Prostate gland (tissue), 2 donors: ENCODE data around the gene SSBP3. TPM values are rescaled to one million over a fixed set of nuclear protein-coding genes. Genes with fewer than 3 reads are reported as not detected.

Experiments
- DNase-seq: peaks from one replicate; pipeline ENCODE4 v3.0.0-alpha.2; 2019; ENCODE audit warnings: low spot score
- H3K27ac ChIP-seq, 2 donors: fragments of 200-600 bp; sonication (generic); 2 replicates each; pipeline ENCODE4 v1.5.1; 2017 to 2019
- H3K27me3 ChIP-seq: fragments of 200-600 bp; sonication (generic); replicated peaks from 2 replicates; pipeline ENCODE4 v1.5.1; 2019; ENCODE audit not compliant: insufficient read depth
- H3K36me3 ChIP-seq, 2 donors: fragments of 200-600 bp; sonication (generic); 1 replicate in 1 of 2; 2 replicates in 1 of 2; pipeline versions ENCODE4 v1.5.1 to v1.8.1; 2017 to 2019
- H3K4me1 ChIP-seq: fragments of 200-600 bp; sonication (generic); replicated peaks from 2 replicates; pipeline ENCODE4 v1.5.1; 2019
- H3K4me3 ChIP-seq, 2 donors: fragments of 200-600 bp; sonication (generic); 2 replicates each; pipeline ENCODE4 v1.5.1; 2017 to 2019
- H3K9me3 ChIP-seq: fragments of 200-600 bp; sonication (generic); 2 replicates; pipeline ENCODE4 v1.5.1; 2017
- POLR2A ChIP-seq: fragments of 450-650 bp; IDR thresholded peaks from one replicate; pipeline ENCODE4 v1.6.1; 2016; ENCODE audit warnings: antibody characterized with exemption, mild to moderate bottlenecking
- POLR2AphosphoS5 ChIP-seq: sonication (generic); formaldehyde crosslinking; IDR thresholded peaks from one replicate; pipeline ENCODE4 v1.6.1; 2017; ENCODE audit warnings: antibody characterized with exemption
- WGBS: methylation state at CpG from one replicate; pipeline ENCODE4 v1.1.5; 2018; 5-methylcytosine and 5-hydroxymethylcytosine counted together
- intact Hi-C: fragments of 100-400 bp; cut with DNase I; formaldehyde crosslinking; loops from one replicate; pipeline ENCODE4 v1.14.2; 2022
- total RNA-seq, 2 donors: library from RNA; depleted of rRNA; stranded (reverse); fragments of >200 nt; gene quantifications; one replicate each; pipeline ENCODE4 v1.1.0, GENCODE V29; 2016
- TF ChIP-seq, protein P1 (sequence below), 4 experiments: fragments of 200-600 bp in 2 of 4; fragments of 450-650 bp in 2 of 4; sonication (generic) in 2 of 4; IDR thresholded peaks; 1 replicate in 3 of 4; 2 replicates in 1 of 4; pipeline ENCODE4 v1.5.1; 2016 to 2019; ENCODE audit warnings: antibody characterized with exemption in 4 of 4, mild to moderate bottlenecking in 2 of 4, moderate library complexity in 2 of 4

The SSBP3 gene
- total RNA-seq, 2 donors from 2014 or later = 45.0 to 94.4 TPM

DNA sequence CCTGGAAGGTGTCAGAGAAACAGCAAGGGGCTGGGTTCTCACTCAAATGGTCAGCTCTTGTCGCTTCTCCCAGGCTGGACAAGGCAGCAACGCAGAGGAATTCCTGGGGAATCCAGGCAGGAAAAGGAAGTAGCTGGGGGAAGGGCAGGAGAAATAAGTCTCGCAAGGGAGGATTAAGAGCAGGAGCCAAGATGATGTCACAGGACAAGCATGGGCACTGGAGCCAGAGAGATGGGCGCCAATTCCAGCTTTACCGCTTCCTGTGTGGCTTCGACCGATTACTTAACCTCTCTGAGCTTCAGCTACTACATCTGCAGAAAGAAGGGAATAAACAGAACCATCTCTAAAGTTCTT lies 70.5 kb downstream of the SSBP3 start:
- WGBS = 40% methylated on average over 7 of the region's 7 CpGs
- Histone ChIP-seq H3K27ac (peak overlapping the region; percentile 64 to 66), H3K4me3 (no peak overlapping the region), H3K4me1 (peaks cover 23% of the 10 kb centered on the region), H3K36me3 (no peaks in the 10 kb centered on the region), H3K27me3 (no peaks in the 10 kb centered on the region), H3K9me3 (no peaks in the 10 kb centered on the region)
- no peak for DNase-seq
- intact Hi-C loops = loop anchor here (5.0 kb wide), 1 partner anchor 48 kb away; no protein-coding TSS in a partner anchor
- peak; percentile 66 for TF ChIP-seq POLR2AphosphoS5
- no peak for TF ChIP-seq POLR2A

DNA sequence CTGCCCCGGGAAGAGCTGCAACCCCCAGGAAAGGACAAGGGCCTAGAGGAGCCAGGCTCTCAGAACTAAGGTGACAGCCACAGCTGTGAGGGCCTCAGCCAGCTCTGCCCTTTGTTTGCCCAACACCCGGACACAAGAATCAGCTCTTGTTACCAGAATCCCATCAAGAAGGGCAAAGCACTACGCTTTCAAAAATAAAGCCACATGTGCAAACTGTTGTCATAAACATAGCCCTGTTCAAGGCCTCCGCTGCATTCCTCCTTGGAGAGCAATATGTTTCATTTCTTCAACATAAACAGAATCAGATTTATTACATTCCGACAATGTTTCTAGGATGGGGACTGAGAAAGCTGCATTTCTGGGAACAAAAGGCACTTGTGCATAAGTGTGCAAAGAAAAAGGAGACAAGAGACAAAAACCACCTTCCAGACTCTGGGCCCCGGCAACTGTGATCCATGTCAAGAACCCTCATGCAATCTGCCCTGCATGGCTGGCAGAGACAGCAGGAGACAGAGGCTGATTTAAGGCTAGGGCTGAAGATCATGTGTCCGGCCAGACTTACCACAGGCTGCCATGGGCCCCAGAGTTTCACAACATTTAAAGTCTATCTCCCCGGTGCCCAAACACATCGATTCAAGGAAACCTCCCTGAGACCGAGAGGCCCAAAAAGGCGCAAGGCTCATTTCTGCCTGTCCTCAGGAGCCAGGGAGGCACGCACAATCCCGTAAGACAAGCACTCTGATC lies 71.0 kb downstream of the SSBP3 start:
- DNase-seq = no peak
- 37% methylated on average over 13 of the region's 13 CpGs for WGBS
- H3K36me3 ChIP-seq = no peaks in the 10 kb centered on the region
- intact Hi-C loops = loop anchor here (5.0 kb wide), 1 partner anchor 48 kb away; no protein-coding TSS in a partner anchor
- no peaks in the 10 kb centered on the region for H3K9me3 ChIP-seq
- H3K4me3 ChIP-seq = no peak overlapping the region
- H3K27me3 ChIP-seq = no peaks in the 10 kb centered on the region
- peaks cover 18% of the 10 kb centered on the region for H3K4me1 ChIP-seq
- peak overlapping the region; percentile 64 to 66 for H3K27ac ChIP-seq
- TF ChIP-seq, protein P1, sequence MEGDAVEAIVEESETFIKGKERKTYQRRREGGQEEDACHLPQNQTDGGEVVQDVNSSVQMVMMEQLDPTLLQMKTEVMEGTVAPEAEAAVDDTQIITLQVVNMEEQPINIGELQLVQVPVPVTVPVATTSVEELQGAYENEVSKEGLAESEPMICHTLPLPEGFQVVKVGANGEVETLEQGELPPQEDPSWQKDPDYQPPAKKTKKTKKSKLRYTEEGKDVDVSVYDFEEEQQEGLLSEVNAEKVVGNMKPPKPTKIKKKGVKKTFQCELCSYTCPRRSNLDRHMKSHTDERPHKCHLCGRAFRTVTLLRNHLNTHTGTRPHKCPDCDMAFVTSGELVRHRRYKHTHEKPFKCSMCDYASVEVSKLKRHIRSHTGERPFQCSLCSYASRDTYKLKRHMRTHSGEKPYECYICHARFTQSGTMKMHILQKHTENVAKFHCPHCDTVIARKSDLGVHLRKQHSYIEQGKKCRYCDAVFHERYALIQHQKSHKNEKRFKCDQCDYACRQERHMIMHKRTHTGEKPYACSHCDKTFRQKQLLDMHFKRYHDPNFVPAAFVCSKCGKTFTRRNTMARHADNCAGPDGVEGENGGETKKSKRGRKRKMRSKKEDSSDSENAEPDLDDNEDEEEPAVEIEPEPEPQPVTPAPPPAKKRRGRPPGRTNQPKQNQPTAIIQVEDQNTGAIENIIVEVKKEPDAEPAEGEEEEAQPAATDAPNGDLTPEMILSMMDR (IDR thresholded peaks at IDR 0.05) = no peak
- TF ChIP-seq POLR2AphosphoS5 = no peak
- no peak for TF ChIP-seq POLR2A

DNA sequence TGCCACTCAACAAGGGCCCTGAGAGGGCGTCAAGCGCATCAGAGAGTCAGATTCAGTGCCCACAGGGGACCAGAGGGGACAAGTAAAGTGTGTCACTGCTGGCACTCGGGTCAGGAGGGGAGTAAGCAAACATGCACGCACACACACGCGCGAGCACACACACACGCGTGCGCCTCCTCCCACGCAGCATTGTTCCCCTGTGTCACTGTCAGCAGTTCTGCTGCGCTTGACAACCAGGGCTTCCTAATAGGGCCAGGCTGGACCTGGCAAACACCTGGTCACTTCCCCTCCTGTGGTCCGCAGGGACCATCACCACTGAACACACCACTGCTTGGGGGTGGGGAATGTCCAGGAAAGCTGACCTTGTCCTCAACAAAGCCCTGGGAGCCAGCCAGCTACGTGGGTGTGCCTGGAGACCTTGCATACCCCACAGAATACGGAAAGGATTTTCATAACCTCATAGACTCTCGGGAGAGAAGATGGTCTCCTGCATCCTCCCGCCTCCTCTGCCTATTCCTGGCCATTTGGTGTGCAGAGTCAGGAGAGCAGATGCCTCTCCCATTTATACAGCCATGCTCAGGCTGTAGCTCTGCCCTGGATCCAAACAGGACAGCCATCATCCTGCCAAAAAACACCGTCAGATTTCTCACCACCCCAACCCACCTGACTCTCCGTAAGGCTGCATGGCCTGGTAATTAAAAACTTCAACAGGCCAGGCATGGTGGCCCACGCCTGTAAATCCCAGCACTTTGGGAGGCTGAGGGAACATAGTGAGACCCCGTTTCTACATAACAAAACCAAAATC lies 73.2 kb downstream of the SSBP3 start:
- TF ChIP-seq, protein P1 (IDR thresholded peaks at IDR 0.05) = no peak
- no peak for TF ChIP-seq POLR2A
- TF ChIP-seq POLR2AphosphoS5 = no peak
- no peaks in the 10 kb centered on the region for H3K27me3 ChIP-seq
- no peak overlapping the region for H3K4me3 ChIP-seq
- 67% methylated on average over 21 of the region's 21 CpGs for WGBS
- intact Hi-C loops = no loop called here
- no peaks in the 10 kb centered on the region for H3K36me3 ChIP-seq
- no peaks in the 10 kb centered on the region for H3K9me3 ChIP-seq
- no peak overlapping the region for H3K27ac ChIP-seq
- DNase-seq = no peak
- peaks cover 16% of the 10 kb centered on the region for H3K4me1 ChIP-seq

DNA sequence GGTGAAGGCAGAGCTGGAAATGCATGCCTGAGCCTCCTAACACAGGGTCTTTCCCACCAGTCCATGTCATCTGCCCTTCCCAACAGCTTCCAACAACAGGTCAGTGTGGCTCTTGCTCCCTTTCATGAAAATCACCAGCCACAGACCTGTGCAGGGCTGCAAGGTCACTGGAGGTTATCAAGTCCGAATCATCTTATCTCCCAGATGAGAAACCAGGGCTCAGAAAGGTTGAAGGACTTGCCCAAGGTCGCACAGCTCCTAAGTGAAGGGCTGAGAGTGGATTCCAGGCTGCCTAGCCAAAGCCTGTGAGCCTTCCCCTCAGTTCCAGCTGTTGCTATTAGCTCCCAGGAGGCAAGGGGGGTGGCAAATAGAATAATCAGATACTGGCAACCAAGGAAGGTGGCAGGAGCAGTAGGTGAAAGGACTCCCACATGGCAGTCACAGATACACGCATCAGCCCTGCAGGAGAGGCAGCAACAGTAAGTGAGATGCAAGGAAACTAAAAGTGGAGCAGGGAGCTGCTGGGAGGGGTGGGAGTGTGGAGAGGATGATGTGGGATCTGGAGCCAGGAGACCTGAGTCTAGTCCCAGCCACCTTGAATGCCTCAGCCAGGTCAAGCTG lies 74.2 kb downstream of the SSBP3 start:
- no peak for DNase-seq
- TF ChIP-seq, protein P1 (IDR thresholded peaks at IDR 0.05) = no peak
- TF ChIP-seq POLR2AphosphoS5 (no peak), POLR2A (no peak)
- Histone ChIP-seq H3K9me3 (no peaks in the 10 kb centered on the region), H3K4me3 (no peak overlapping the region), H3K27me3 (no peaks in the 10 kb centered on the region), H3K27ac (no peak overlapping the region), H3K4me1 (peaks cover 16% of the 10 kb centered on the region), H3K36me3 (no peaks in the 10 kb centered on the region)
- intact Hi-C loops = no loop called here
- WGBS = 80% methylated on average over 3 of the region's 3 CpGs

DNA sequence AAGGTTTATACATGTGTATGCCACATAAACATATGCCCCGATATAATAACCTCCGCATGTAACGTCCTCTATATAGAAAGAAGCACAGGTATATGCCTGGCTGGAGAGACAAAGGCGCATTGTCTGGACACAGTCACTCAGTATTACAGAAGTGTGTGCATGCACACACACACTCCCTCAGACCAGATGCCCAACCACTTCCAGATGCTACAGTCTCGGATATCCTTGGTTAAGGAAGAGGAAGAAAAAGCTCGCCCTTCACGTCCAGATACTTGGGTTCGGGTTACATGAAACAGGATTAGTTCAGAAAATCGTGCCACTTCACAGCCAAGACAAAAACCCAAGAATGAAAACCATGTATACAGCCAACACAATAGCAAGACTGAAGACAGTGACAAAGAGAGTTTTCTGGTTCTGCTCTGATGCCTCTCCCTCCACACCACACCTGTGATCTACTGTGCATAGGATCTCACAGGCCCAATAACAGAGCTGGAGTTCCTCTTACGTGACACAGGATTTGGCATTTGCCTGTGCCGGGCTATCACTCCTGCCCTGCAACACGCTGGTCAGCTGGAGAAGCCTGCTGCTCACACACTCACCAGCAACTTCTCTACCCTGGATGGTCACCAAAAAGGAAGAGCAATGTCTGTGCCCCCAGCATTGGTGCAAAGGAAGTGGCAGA lies 75.0 kb downstream of the SSBP3 start:
- Histone ChIP-seq H3K36me3 (no peaks in the 10 kb centered on the region), H3K27ac (no peak overlapping the region), H3K9me3 (no peaks in the 10 kb centered on the region), H3K4me3 (no peak overlapping the region), H3K4me1 (peaks cover 20% of the 10 kb centered on the region), H3K27me3 (no peaks in the 10 kb centered on the region)
- no peak for TF ChIP-seq POLR2AphosphoS5
- TF ChIP-seq, protein P1 (IDR thresholded peaks at IDR 0.05) = no peak
- no peak for TF ChIP-seq POLR2A
- intact Hi-C loops = no loop called here
- no peak for DNase-seq
- WGBS = 51% methylated on average over 12 of the region's 12 CpGs
